Common myeloid progenitor, CD34-positive (primary cell): ENCODE measurements around the gene TUBB4B.

Source experiments
- CTCF ChIA-PET: fragments of 350-600 bp; sonication (Branson Sonifier 250); formaldehyde crosslinking; loops from one replicate; lab custom pipeline; 2021; ENCODE audit warnings: antibody characterized with exemption; lab: Charles Lee
- POLR2A ChIA-PET: fragments of 350-600 bp; sonication (Branson Sonifier 250); formaldehyde crosslinking; loops from one replicate; lab custom pipeline; 2021; ENCODE audit warnings: antibody characterized with exemption; lab: Charles Lee
- DNase-seq, 3 donors: peaks; one replicate each; pipeline versions ENCODE4 v3.0.0 to v3.0.0-alpha.2; 2013
- H3K27ac ChIP-seq, 2 experiments: 1 replicate in 1 of 2; 2 replicates in 1 of 2; pipeline ENCODE4 v1.7.0; 2013; ENCODE audit warnings: inconsistent platforms in 2 of 2, low read length in 2 of 2, mild to moderate bottlenecking in 2 of 2, low read depth in 1 of 2, moderate library complexity in 1 of 2; ENCODE audit not compliant: severe bottlenecking in 2 of 2, insufficient read depth in 1 of 2, poor library complexity in 1 of 2
- H3K27me3 ChIP-seq, 5 experiments: replicated peaks in 2 of 5; 1 replicate in 3 of 5; 2 replicates in 2 of 5; pipeline versions ENCODE4 v1.6.1 to v1.7.0; 2013; ENCODE audit warnings: low read length in 4 of 5, mild to moderate bottlenecking in 2 of 5, moderate library complexity in 2 of 5, inconsistent platforms in 1 of 5; ENCODE audit not compliant: insufficient read depth in 5 of 5, control insufficient read depth in 4 of 5
- H3K36me3 ChIP-seq, 4 experiments: 1 replicate in 2 of 4; 2 replicates in 2 of 4; pipeline versions ENCODE4 v1.6.1 to v1.7.0; 2013; ENCODE audit warnings: low read length in 3 of 4, control low read depth in 1 of 4, mild to moderate bottlenecking in 1 of 4; ENCODE audit not compliant: control insufficient read depth in 4 of 4, insufficient read depth in 4 of 4
- H3K4me1 ChIP-seq, 4 experiments: 1 replicate in 3 of 4; 2 replicates in 1 of 4; pipeline versions ENCODE4 v1.6.1 to v1.7.1; 2013; ENCODE audit warnings: low read length in 3 of 4, mild to moderate bottlenecking in 3 of 4, control low read depth in 1 of 4, inconsistent platforms in 1 of 4, moderate library complexity in 1 of 4; ENCODE audit not compliant: control insufficient read depth in 4 of 4, insufficient read depth in 4 of 4; ENCODE audit errors: control extremely low read depth in 1 of 4
- H3K4me3 ChIP-seq, 7 experiments: 1 replicate in 4 of 7; 2 replicates in 3 of 7; pipeline versions ENCODE4 v1.5.1 to v1.7.0; 2013; ENCODE audit warnings: mild to moderate bottlenecking in 7 of 7, low read length in 6 of 7, moderate library complexity in 6 of 7, inconsistent platforms in 2 of 7, low read depth in 2 of 7, control low read depth in 1 of 7; ENCODE audit not compliant: insufficient read depth in 4 of 7, control insufficient read depth in 1 of 7; ENCODE audit errors: extremely low read depth in 1 of 7
- H3K9me3 ChIP-seq, 5 experiments: 1 replicate in 4 of 5; 2 replicates in 1 of 5; pipeline versions ENCODE4 v1.6.1 to v1.7.1; 2013; ENCODE audit warnings: low read length in 4 of 5, mild to moderate bottlenecking in 2 of 5, inconsistent platforms in 1 of 5, low read depth in 1 of 5, moderate library complexity in 1 of 5; ENCODE audit not compliant: control insufficient read depth in 4 of 5, insufficient read depth in 2 of 5; ENCODE audit errors: control extremely low read depth in 1 of 5
- WGBS: methylation state at CpG from one replicate; pipeline ENCODE4 v1.1.5; 2013; ENCODE audit not compliant: insufficient coverage; 5-methylcytosine and 5-hydroxymethylcytosine counted together

Gene TUBB4B

GRCh38 chr9:137252555-137253506 is 11.7 kb downstream of the TUBB4B start:
- POLR2A ChIA-PET: interaction anchor here (0.8 to 2.5 kb wide), 3 partner anchors 8 to 79 kb away, joined by 3 to 8 read pairs (median 4); partner anchors contain the start of gene TUBB4B
- Histone ChIP-seq H3K9me3 (no peaks in the 10 kb centered on the region), H3K27ac (no peak overlapping the region), H3K4me1 (peaks cover 0 to 27% (median 25%) of the 10 kb centered on the region in 4 experiments), H3K36me3 (peaks cover 0 to 10% (median 4%) of the 10 kb centered on the region in 4 experiments), H3K4me3 (no peak overlapping the region), H3K27me3 (no peaks in the 10 kb centered on the region)
- 91% methylated on average over 27 of the region's 35 CpGs for WGBS
- CTCF ChIA-PET: interaction anchor here (1.0 to 2.5 kb wide), 3 partner anchors 8 to 10 kb away, joined by 3 to 10 read pairs (median 8); no protein-coding TSS in a partner anchor
- DNase-seq: no peak

- ChIA-PET POLR2A (interaction anchor here (2.5 to 2.7 kb wide), 2 partner anchors 9 to 14 kb away, joined by 8 to 14 read pairs; partner anchors contain the start of gene TUBB4B), CTCF (interaction anchor here (1.0 to 2.5 kb wide), 4 partner anchors 9 to 12 kb away, joined by 3 to 10 read pairs (median 6); no protein-coding TSS in a partner anchor)
- peaks cover 0 to 13% (median 12%) of the 10 kb centered on the region in 4 experiments for H3K36me3 ChIP-seq
- peak overlapping the region in 1 of 2 experiments; percentile 68 for H3K27ac ChIP-seq
- WGBS: 96% methylated on average over 20 of the region's 21 CpGs
- H3K4me3 ChIP-seq: peak overlapping the region in 6 of 7 experiments; percentile 82 to 94 (median 89)
- peaks cover 0 to 27% (median 25%) of the 10 kb centered on the region in 4 experiments for H3K4me1 ChIP-seq
- no peaks in the 10 kb centered on the region for H3K9me3 ChIP-seq
- no peak for DNase-seq
- no peaks in the 10 kb centered on the region for H3K27me3 ChIP-seq
Measured at GRCh38 chr9:137253717-137254623, 12.9 kb downstream of the TUBB4B start.

GRCh38 chr9:137254624-137255447 is 13.7 kb downstream of the TUBB4B start, which contains the start of gene NELFB:
NELFB (plus strand) TSS chr9:137255327.
- ChIA-PET CTCF (interaction anchor here (1.2 to 3.1 kb wide), 4 partner anchors 10 to 12 kb away, joined by 3 to 12 read pairs (median 9); no protein-coding TSS in a partner anchor), POLR2A (interaction anchor here (1.8 to 2.7 kb wide), 3 partner anchors 10 to 15 kb away, joined by 6 to 14 read pairs (median 8); partner anchors contain the start of gene TUBB4B)
- no peaks in the 10 kb centered on the region for H3K27me3 ChIP-seq
- H3K9me3 ChIP-seq: no peaks in the 10 kb centered on the region
- peak; percentile 81 to 84 (median 83) for DNase-seq
- peaks cover 0 to 27% (median 25%) of the 10 kb centered on the region in 4 experiments for H3K4me1 ChIP-seq
- H3K4me3 ChIP-seq: peak within 1 kb of the TSS; percentile 72 to 94 (median 88)
- H3K36me3 ChIP-seq: peaks cover 3 to 17% (median 14%) of the 10 kb centered on the region in 4 experiments
- 4% methylated on average over 89 of the region's 105 CpGs for WGBS
- H3K27ac ChIP-seq: peak within 1 kb of the TSS; percentile 15 to 76

- H3K4me3 ChIP-seq: peak overlapping the region; percentile 72 to 94 (median 88)
- peaks cover 3 to 17% (median 14%) of the 10 kb centered on the region in 4 experiments for H3K36me3 ChIP-seq
- no peaks in the 10 kb centered on the region for H3K9me3 ChIP-seq
- H3K27me3 ChIP-seq: no peaks in the 10 kb centered on the region
- ChIA-PET POLR2A (interaction anchor here (1.8 to 2.7 kb wide), 3 partner anchors 11 to 15 kb away, joined by 6 to 14 read pairs (median 8); partner anchors contain the start of gene TUBB4B), CTCF (interaction anchor here (1.1 to 3.1 kb wide), 6 partner anchors 11 to 28 kb away, joined by 3 to 12 read pairs (median 6); partner anchors contain the start of gene RNF224)
- WGBS: 2% methylated on average over 43 of the region's 51 CpGs
- DNase-seq: peak in 1 of 3 donors; percentile 40
- peak overlapping the region; percentile 15 to 76 for H3K27ac ChIP-seq
- peaks cover 0 to 27% (median 25%) of the 10 kb centered on the region in 4 experiments for H3K4me1 ChIP-seq
Measured at GRCh38 chr9:137255448-137256114, 14.5 kb downstream of the TUBB4B start.

GRCh38 chr9:137256362-137256761 is 15.3 kb downstream of the TUBB4B start:
- Histone ChIP-seq H3K27ac (peak overlapping the region in 1 of 2 experiments; percentile 76), H3K4me3 (peak overlapping the region in 6 of 7 experiments; percentile 72 to 94 (median 89)), H3K36me3 (peaks cover 3 to 17% (median 14%) of the 10 kb centered on the region in 4 experiments), H3K4me1 (peaks cover 0 to 27% (median 25%) of the 10 kb centered on the region in 4 experiments), H3K27me3 (no peaks in the 10 kb centered on the region), H3K9me3 (no peaks in the 10 kb centered on the region)
- WGBS: 91% methylated on average over 15 of the region's 15 CpGs
- DNase-seq: no peak
- CTCF ChIA-PET: interaction anchor here (0.8 to 3.1 kb wide), 6 partner anchors 10 to 29 kb away, joined by 3 to 12 read pairs (median 4); partner anchors contain the start of gene RNF224
- POLR2A ChIA-PET: interaction anchor here (0.9 to 1.8 kb wide), 2 partner anchors 14 to 15 kb away, joined by 4 to 6 read pairs; partner anchors contain the start of gene TUBB4B
